Measurements from ENCODE around the gene ERBB4. TPM values are rescaled to one million over a fixed set of nuclear protein-coding genes. Genes with fewer than 3 reads are reported as not detected.

The ERBB4 gene
- total and polyA plus RNA-seq, 3 experiments from 2014 or later, result not detected

- H3K27me3 ChIP-seq (ENCODE audit: insufficient read depth, low read length, poor library complexity, severe bottlenecking), result no peaks in the 10 kb centered on the region
- no peaks in the 10 kb centered on the region for H3K27me3 Mint-ChIP-seq
- DNase-seq, result no peak
- H3K36me3 Mint-ChIP-seq, result no peaks in the 10 kb centered on the region
- POLR2A ChIA-PET, result no interaction called here
- H3K36me3 ChIP-seq (ENCODE audit: insufficient read depth, low read length), result no peaks in the 10 kb centered on the region
- H3K9me3 ChIP-seq (ENCODE audit: low read length), result no peaks in the 10 kb centered on the region
- H3K4me1 ChIP-seq (ENCODE audit: insufficient read depth, low read length), result no peaks in the 10 kb centered on the region
- no peak overlapping the region for H3K4me3 Mint-ChIP-seq
- H3K4me3 ChIP-seq (ENCODE audit: low read length), result no peak overlapping the region
- H3K4me1 Mint-ChIP-seq, result no peaks in the 10 kb centered on the region
- CTCF ChIA-PET, result no interaction called here
- no peak overlapping the region for H3K27ac Mint-ChIP-seq
- H3K9me3 Mint-ChIP-seq, result peaks cover 0 to 25% (median 7%) of the 10 kb centered on the region in 5 donors
- H3K27ac ChIP-seq (ENCODE audit: low read depth, low read length), result no peak overlapping the region
Measured at GRCh38 chr2:212282671-212283261, 255.8 kb downstream of the ERBB4 start.

DNA sequence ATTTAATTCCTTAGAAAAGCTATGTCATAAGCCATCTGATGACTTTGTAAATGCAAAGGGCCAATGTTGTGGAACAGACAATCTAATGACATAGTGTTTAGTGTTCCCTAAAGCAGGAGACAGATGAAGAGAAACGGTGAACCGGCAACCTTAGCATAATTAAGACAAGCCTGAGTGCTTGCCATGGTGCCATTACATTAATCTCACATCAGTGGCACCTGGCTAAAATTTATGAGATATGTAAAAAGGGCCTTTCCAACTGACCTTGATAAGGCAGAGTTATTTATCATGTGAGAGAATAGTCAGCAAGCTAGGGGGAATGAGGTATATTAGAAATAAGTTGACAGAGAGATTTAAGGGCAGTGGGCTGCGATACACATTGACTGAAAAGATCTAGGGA, 261.8 kb downstream of the ERBB4 start:
- ChIA-PET CTCF (no interaction called here), POLR2A (no interaction called here)
- no peak overlapping the region for H3K4me3 ChIP-seq (ENCODE audit: low read length)
- Mint-ChIP-seq H3K36me3 (no peaks in the 10 kb centered on the region), H3K9me3 (peaks cover 0 to 16% (median 2%) of the 10 kb centered on the region in 5 donors), H3K27ac (no peak overlapping the region), H3K4me1 (no peaks in the 10 kb centered on the region), H3K4me3 (no peak overlapping the region), H3K27me3 (no peaks in the 10 kb centered on the region)
- no peaks in the 10 kb centered on the region for H3K9me3 ChIP-seq (ENCODE audit: low read length)
- H3K4me1 ChIP-seq (ENCODE audit: insufficient read depth, low read length), result no peaks in the 10 kb centered on the region
- no peaks in the 10 kb centered on the region for H3K36me3 ChIP-seq (ENCODE audit: insufficient read depth, low read length)
- no peak overlapping the region for H3K27ac ChIP-seq (ENCODE audit: low read depth, low read length)
- no peaks in the 10 kb centered on the region for H3K27me3 ChIP-seq (ENCODE audit: insufficient read depth, low read length, poor library complexity, severe bottlenecking)
- no peak for DNase-seq

DNA sequence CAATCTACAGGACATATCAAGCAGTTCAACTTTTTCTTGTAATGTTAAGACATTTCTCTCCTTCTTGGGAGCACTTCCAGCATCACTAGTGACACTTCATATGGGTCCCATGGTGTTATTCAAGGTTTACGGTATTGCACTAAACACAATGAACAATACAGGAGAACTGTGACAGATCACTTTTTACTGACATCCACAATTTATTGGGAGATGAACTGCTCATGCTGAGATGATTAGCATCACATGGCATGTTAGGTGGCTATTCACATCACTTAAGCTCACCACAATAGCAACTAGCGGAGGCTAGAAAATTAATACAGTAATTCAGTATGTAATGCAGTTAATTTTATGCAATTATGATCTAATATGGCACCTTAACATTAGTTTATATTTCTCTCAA, 264.4 kb downstream of the ERBB4 start:
- peaks cover 0 to 5% (median 4%) of the 10 kb centered on the region in 5 donors for H3K9me3 Mint-ChIP-seq
- no peaks in the 10 kb centered on the region for H3K36me3 ChIP-seq (ENCODE audit: insufficient read depth, low read length)
- ChIA-PET CTCF (no interaction called here), POLR2A (no interaction called here)
- no peaks in the 10 kb centered on the region for H3K27me3 Mint-ChIP-seq
- no peak overlapping the region for H3K27ac Mint-ChIP-seq
- no peaks in the 10 kb centered on the region for H3K9me3 ChIP-seq (ENCODE audit: low read length)
- no peak overlapping the region for H3K4me3 ChIP-seq (ENCODE audit: low read length)
- H3K27me3 ChIP-seq (ENCODE audit: insufficient read depth, low read length, poor library complexity, severe bottlenecking), result no peaks in the 10 kb centered on the region
- H3K27ac ChIP-seq (ENCODE audit: low read depth, low read length), result no peak overlapping the region
- H3K4me1 Mint-ChIP-seq, result no peaks in the 10 kb centered on the region
- no peak overlapping the region for H3K4me3 Mint-ChIP-seq
- no peaks in the 10 kb centered on the region for H3K36me3 Mint-ChIP-seq
- H3K4me1 ChIP-seq (ENCODE audit: insufficient read depth, low read length), result no peaks in the 10 kb centered on the region
- no peak for DNase-seq

GRCh38 chr2:212271583-212271982, 267.0 kb downstream of the ERBB4 start:
- Mint-ChIP-seq H3K4me1 (no peaks in the 10 kb centered on the region), H3K36me3 (no peaks in the 10 kb centered on the region), H3K9me3 (peaks cover 0 to 7% (median 3%) of the 10 kb centered on the region in 5 donors), H3K27me3 (no peaks in the 10 kb centered on the region), H3K27ac (no peak overlapping the region), H3K4me3 (no peak overlapping the region)
- ChIA-PET CTCF (no interaction called here), POLR2A (no interaction called here)
- H3K27ac ChIP-seq (ENCODE audit: low read depth, low read length), result no peak overlapping the region
- no peaks in the 10 kb centered on the region for H3K27me3 ChIP-seq (ENCODE audit: insufficient read depth, low read length, poor library complexity, severe bottlenecking)
- no peaks in the 10 kb centered on the region for H3K4me1 ChIP-seq (ENCODE audit: insufficient read depth, low read length)
- H3K9me3 ChIP-seq (ENCODE audit: low read length), result no peaks in the 10 kb centered on the region
- no peaks in the 10 kb centered on the region for H3K36me3 ChIP-seq (ENCODE audit: insufficient read depth, low read length)
- no peak for DNase-seq
- H3K4me3 ChIP-seq (ENCODE audit: low read length), result no peak overlapping the region

DNA sequence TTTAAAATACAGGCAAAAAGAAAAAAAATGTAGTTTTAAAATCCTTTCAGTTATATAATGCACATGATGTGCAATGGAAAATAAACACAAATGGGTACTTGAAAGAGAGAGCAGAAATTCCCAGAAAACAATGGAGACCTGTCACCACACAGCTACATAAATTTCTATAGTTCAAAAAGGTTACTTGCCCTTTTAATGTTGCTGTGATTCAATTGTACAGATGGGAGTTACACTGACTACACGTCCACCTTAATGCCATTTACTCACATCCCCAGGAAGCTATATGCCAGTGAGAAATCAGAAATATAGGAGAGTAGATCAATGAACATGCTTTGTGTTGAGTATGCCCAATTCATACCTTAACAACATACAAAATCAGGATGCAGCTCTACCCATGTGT, 269.6 kb downstream of the ERBB4 start:
- no peaks in the 10 kb centered on the region for H3K36me3 ChIP-seq (ENCODE audit: insufficient read depth, low read length)
- H3K4me1 ChIP-seq (ENCODE audit: insufficient read depth, low read length), result no peaks in the 10 kb centered on the region
- Mint-ChIP-seq H3K4me3 (no peak overlapping the region), H3K27me3 (no peaks in the 10 kb centered on the region), H3K36me3 (no peaks in the 10 kb centered on the region), H3K9me3 (peaks cover 2 to 7% (median 3%) of the 10 kb centered on the region in 5 donors), H3K4me1 (no peaks in the 10 kb centered on the region), H3K27ac (no peak overlapping the region)
- H3K27me3 ChIP-seq (ENCODE audit: insufficient read depth, low read length, poor library complexity, severe bottlenecking), result no peaks in the 10 kb centered on the region
- no peak for DNase-seq
- CTCF ChIA-PET, result no interaction called here
- no peaks in the 10 kb centered on the region for H3K9me3 ChIP-seq (ENCODE audit: low read length)
- POLR2A ChIA-PET, result no interaction called here
- no peak overlapping the region for H3K27ac ChIP-seq (ENCODE audit: low read depth, low read length)
- H3K4me3 ChIP-seq (ENCODE audit: low read length), result no peak overlapping the region

DNA sequence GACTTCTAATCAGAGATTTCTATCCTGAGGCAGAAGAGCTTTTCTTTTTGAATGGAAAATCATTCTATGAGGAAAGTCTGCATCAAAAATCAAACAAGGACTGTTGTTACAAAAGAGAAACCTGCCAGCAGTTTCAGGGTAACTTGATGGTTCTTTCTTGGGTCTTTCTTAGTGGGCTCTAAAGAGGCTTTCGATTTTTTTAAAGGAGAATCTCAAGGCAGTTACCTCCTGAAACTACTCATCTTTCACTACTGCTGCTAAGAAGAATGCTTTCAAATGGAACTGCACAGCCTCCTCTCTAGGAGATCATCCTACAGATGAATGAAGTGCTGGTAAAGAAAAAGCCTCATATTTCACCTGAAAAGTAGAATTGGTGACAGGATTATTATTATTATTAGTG, 272.3 kb downstream of the ERBB4 start:
- no peak overlapping the region for H3K27ac ChIP-seq (ENCODE audit: low read depth, low read length)
- Mint-ChIP-seq H3K9me3 (peaks cover 2 to 7% (median 3%) of the 10 kb centered on the region in 5 donors), H3K27ac (no peak overlapping the region), H3K4me1 (no peaks in the 10 kb centered on the region), H3K27me3 (no peaks in the 10 kb centered on the region), H3K4me3 (no peak overlapping the region), H3K36me3 (no peaks in the 10 kb centered on the region)
- H3K36me3 ChIP-seq (ENCODE audit: insufficient read depth, low read length), result no peaks in the 10 kb centered on the region
- POLR2A ChIA-PET, result no interaction called here
- no peaks in the 10 kb centered on the region for H3K9me3 ChIP-seq (ENCODE audit: low read length)
- no peaks in the 10 kb centered on the region for H3K4me1 ChIP-seq (ENCODE audit: insufficient read depth, low read length)
- no peak overlapping the region for H3K4me3 ChIP-seq (ENCODE audit: low read length)
- CTCF ChIA-PET, result no interaction called here
- no peak for DNase-seq
- H3K27me3 ChIP-seq (ENCODE audit: insufficient read depth, low read length, poor library complexity, severe bottlenecking), result no peaks in the 10 kb centered on the region

- Histone ChIP-seq H3K4me3 (ENCODE audit: low read length) (no peak overlapping the region), H3K36me3 (ENCODE audit: insufficient read depth, low read length) (no peaks in the 10 kb centered on the region), H3K9me3 (ENCODE audit: low read length) (no peaks in the 10 kb centered on the region), H3K27me3 (ENCODE audit: insufficient read depth, low read length, poor library complexity, severe bottlenecking) (no peaks in the 10 kb centered on the region), H3K4me1 (ENCODE audit: insufficient read depth, low read length) (no peaks in the 10 kb centered on the region), H3K27ac (ENCODE audit: low read depth, low read length) (no peak overlapping the region)
- CTCF ChIA-PET, result no interaction called here
- DNase-seq, result no peak
- H3K4me3 Mint-ChIP-seq, result no peak overlapping the region
- H3K36me3 Mint-ChIP-seq, result no peaks in the 10 kb centered on the region
- POLR2A ChIA-PET, result no interaction called here
- H3K27me3 Mint-ChIP-seq, result no peaks in the 10 kb centered on the region
- no peaks in the 10 kb centered on the region for H3K4me1 Mint-ChIP-seq
- H3K27ac Mint-ChIP-seq, result no peak overlapping the region
- H3K9me3 Mint-ChIP-seq, result peaks cover 2 to 7% (median 3%) of the 10 kb centered on the region in 5 donors
Measured at GRCh38 chr2:212265777-212266176, 272.8 kb downstream of the ERBB4 start.

GRCh38 chr2:212264187-212264586, 274.4 kb downstream of the ERBB4 start:
- no peaks in the 10 kb centered on the region for H3K27me3 Mint-ChIP-seq
- Histone ChIP-seq H3K36me3 (ENCODE audit: insufficient read depth, low read length) (no peaks in the 10 kb centered on the region), H3K4me1 (ENCODE audit: insufficient read depth, low read length) (no peaks in the 10 kb centered on the region), H3K27me3 (ENCODE audit: insufficient read depth, low read length, poor library complexity, severe bottlenecking) (no peaks in the 10 kb centered on the region), H3K27ac (ENCODE audit: low read depth, low read length) (no peak overlapping the region), H3K4me3 (ENCODE audit: low read length) (no peak overlapping the region), H3K9me3 (ENCODE audit: low read length) (no peaks in the 10 kb centered on the region)
- H3K4me1 Mint-ChIP-seq, result no peaks in the 10 kb centered on the region
- peaks cover 0 to 10% (median 3%) of the 10 kb centered on the region in 5 donors for H3K9me3 Mint-ChIP-seq
- ChIA-PET CTCF (no interaction called here), POLR2A (no interaction called here)
- no peak for DNase-seq
- no peaks in the 10 kb centered on the region for H3K36me3 Mint-ChIP-seq
- H3K4me3 Mint-ChIP-seq, result no peak overlapping the region
- no peak overlapping the region for H3K27ac Mint-ChIP-seq

DNA sequence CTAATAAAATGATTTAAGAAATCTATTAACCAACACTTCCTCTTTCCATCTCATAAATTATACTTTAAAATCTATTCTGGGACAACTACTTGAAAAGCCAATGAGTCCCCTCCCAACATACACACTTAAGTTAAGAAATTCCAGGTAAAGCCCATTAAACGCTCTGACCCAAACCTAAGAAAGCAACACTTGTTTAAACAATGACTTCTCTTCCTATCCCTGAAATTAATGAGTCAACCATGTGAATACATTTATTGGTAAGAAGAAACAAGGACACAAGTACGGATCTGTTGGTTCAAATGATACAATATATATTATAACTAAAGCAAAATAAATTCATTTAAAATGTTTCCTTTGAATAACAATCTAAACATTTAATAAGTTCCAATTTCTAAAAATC, 279.4 kb downstream of the ERBB4 start:
- Mint-ChIP-seq H3K27me3 (no peaks in the 10 kb centered on the region), H3K27ac (no peak overlapping the region)

More for the DNA sequence above, 279.4 kb downstream of the ERBB4 start:
- no peak for DNase-seq
- ChIA-PET CTCF (no interaction called here), POLR2A (no interaction called here)
- Histone ChIP-seq H3K4me1 (ENCODE audit: insufficient read depth, low read length) (no peaks in the 10 kb centered on the region), H3K36me3 (ENCODE audit: insufficient read depth, low read length) (no peaks in the 10 kb centered on the region), H3K9me3 (ENCODE audit: low read length) (no peaks in the 10 kb centered on the region), H3K27me3 (ENCODE audit: insufficient read depth, low read length, poor library complexity, severe bottlenecking) (no peaks in the 10 kb centered on the region), H3K27ac (ENCODE audit: low read depth, low read length) (no peak overlapping the region), H3K4me3 (ENCODE audit: low read length) (no peak overlapping the region)
- Mint-ChIP-seq H3K4me1 (no peaks in the 10 kb centered on the region), H3K9me3 (peaks cover 0 to 17% (median 0%) of the 10 kb centered on the region in 5 donors), H3K36me3 (no peaks in the 10 kb centered on the region), H3K4me3 (no peak overlapping the region)

All from CD8-positive, alpha-beta memory T cell (primary cell).